Testis (tissue), 2 donors: Measurements from ENCODE around the gene CACNA1D.

Experiments used
- CTCF ChIP-seq, 3 experiments: fragments of 450-650 bp in 2 of 3; fragments of 200-600 bp in 1 of 3; sonication (generic) in 1 of 3; IDR thresholded peaks; one replicate each; pipeline ENCODE4 v1.5.1; 2016 to 2019; ENCODE audit warnings: antibody characterized with exemption in 3 of 3, mild to moderate bottlenecking in 2 of 3, moderate library complexity in 1 of 3
- POLR2A ChIP-seq: fragments of 450-650 bp; IDR thresholded peaks from one replicate; pipeline ENCODE4 v1.6.1; 2017; ENCODE audit warnings: antibody characterized with exemption, mild to moderate bottlenecking, moderate library complexity

- TF ChIP-seq CTCF (IDR thresholded peaks at IDR 0.05) (no peak), POLR2A (no peak)
Observed at GRCh38 chr3:53591646-53592045, 97.2 kb downstream of the CACNA1D start.
